22Rv1 (cell line): Measurements from ENCODE around the gene GPR146.

Experiments used
- ZFX ChIP-seq: fragments of 450-650 bp; IDR thresholded peaks from 2 replicates; pipeline ENCODE4 v1.6.1; 2017; ENCODE audit warnings: antibody characterized with exemption, borderline replicate concordance
- TF ChIP-seq, protein P1 (sequence below): fragments of 450-650 bp; IDR thresholded peaks from 2 replicates; pipeline ENCODE4 v1.5.1; 2017; ENCODE audit warnings: mild to moderate bottlenecking

DNA sequence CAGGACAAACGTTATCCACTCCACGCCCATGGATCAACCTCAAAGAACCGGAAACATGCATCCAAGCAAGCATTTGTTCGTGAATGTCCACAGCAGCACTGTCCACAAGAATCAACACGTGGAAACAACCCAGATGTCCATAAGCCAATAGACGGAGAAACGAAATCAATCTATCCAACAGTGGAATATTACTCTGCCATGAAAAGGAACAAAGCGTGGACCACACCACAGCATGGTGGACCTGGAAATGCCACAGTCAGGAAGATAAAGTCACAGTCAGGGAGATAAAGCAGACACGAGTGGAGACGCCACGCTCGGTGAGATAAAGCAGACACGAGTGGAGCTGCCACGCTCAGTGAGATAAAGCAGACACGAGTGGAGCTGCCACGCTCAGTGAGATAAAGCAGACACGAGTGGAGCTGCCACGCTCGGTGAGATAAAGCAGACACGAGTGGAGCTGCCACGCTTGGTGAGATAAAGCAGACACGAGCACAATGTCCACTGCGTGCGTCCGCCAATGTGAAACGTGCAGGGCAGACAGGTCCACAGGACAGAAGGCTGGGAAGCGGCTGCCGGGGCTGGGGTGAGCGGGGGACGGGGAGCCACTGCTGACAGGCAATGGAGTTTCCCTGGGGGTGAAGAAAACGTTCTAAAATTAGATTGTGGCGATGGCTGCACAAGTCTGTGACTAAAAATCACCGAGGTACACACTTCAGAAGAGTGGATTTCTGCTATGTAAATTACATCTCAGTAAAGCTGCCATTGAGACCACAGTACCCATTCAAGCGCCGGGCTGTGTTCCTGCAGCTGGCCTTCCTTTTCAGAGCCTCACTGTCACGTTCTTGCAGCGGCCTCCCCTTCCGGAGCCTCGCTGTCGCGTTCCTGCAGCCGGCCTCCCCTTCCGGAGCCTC, 54.2 kb downstream of the GPR146 start:
- TF ChIP-seq, protein P1, sequence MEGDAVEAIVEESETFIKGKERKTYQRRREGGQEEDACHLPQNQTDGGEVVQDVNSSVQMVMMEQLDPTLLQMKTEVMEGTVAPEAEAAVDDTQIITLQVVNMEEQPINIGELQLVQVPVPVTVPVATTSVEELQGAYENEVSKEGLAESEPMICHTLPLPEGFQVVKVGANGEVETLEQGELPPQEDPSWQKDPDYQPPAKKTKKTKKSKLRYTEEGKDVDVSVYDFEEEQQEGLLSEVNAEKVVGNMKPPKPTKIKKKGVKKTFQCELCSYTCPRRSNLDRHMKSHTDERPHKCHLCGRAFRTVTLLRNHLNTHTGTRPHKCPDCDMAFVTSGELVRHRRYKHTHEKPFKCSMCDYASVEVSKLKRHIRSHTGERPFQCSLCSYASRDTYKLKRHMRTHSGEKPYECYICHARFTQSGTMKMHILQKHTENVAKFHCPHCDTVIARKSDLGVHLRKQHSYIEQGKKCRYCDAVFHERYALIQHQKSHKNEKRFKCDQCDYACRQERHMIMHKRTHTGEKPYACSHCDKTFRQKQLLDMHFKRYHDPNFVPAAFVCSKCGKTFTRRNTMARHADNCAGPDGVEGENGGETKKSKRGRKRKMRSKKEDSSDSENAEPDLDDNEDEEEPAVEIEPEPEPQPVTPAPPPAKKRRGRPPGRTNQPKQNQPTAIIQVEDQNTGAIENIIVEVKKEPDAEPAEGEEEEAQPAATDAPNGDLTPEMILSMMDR = no peak
- no peak for TF ChIP-seq ZFX
